ENCODE results near the gene ADAMTS2.

GRCh38 chr5:179150011-179150410, 195.2 kb downstream of the ADAMTS2 start:
- TF ChIP-seq EZH2 (IDR thresholded peaks at IDR 0.05; ENCODE audit: low read length, missing control alignments) (no peak), CTCF (conservative IDR thresholded peaks at IDR 0.05 in 1 of 2, IDR thresholded peaks at IDR 0.05 in 1 of 2; ENCODE audit: low read depth in 1 of 2, low read length in 2 of 2) (no peak)
